ENCODE measurements around the gene TAF4. TPM values are rescaled to one million over a fixed set of nuclear protein-coding genes. Genes with fewer than 3 reads are reported as not detected.

TAF4 gene
- total RNA-seq, 2 donors from 2014 or later, result 25.5 to 39.9 TPM

DNA sequence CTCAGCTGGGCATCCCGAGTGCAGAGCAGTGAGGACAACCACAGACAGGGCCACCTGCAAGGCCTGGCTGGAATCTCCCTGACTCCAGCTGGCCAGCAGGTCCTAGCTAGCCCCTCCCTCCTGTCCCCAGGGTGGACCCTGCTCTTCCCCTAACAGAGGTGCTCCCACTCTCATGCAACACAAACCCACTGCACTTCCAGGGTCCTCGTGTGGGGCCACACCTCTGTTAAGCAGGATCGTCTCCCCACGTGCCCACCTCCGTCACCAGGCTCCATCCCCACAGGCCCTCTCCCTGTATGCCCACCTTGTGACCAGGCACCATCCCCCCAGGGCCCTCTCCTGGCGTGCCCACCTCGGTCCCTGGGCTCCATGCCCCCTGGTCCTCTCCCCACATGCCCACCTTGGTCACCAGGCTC, 17.3 kb downstream of the TAF4 start:
- Histone ChIP-seq H3K4me3 (ENCODE audit: low read length) (no peak overlapping the region), H3K36me3 (ENCODE audit: control insufficient read depth, insufficient read depth, low read length) (no peaks in the 10 kb centered on the region), H3K4me1 (ENCODE audit: control insufficient read depth, insufficient read depth, low read length) (no peaks in the 10 kb centered on the region), H3K27ac (ENCODE audit: low read depth, low read length) (no peak overlapping the region), H3K9ac (ENCODE audit: extremely low read depth, low read length, poor library complexity, severe bottlenecking) (no peak overlapping the region), H3K27me3 (ENCODE audit: control insufficient read depth, insufficient read depth, low read length, poor library complexity, severe bottlenecking) (no peaks in the 10 kb centered on the region), H3K9me3 (ENCODE audit: control insufficient read depth, low read length) (no peaks in the 10 kb centered on the region)
- no peak for DNase-seq
- H3K36me3 Mint-ChIP-seq (ENCODE audit: low read depth), result no peaks in the 10 kb centered on the region
- H3K9me3 Mint-ChIP-seq, result no peaks in the 10 kb centered on the region
- H3K4me1 Mint-ChIP-seq, result peaks cover 30% of the 10 kb centered on the region
- 60 to 87% methylated on average over 1 to 7 of the region's 7 CpGs for WGBS, 2 experiments (ENCODE audit: insufficient coverage in 1 of 2, insufficient read length in 1 of 2)
- H3K27ac Mint-ChIP-seq, result no peak overlapping the region
- H3K4me3 Mint-ChIP-seq, result no peak overlapping the region
- H3K27me3 Mint-ChIP-seq (ENCODE audit: insufficient read depth), result no peaks in the 10 kb centered on the region
- TF ChIP-seq, protein P1, sequence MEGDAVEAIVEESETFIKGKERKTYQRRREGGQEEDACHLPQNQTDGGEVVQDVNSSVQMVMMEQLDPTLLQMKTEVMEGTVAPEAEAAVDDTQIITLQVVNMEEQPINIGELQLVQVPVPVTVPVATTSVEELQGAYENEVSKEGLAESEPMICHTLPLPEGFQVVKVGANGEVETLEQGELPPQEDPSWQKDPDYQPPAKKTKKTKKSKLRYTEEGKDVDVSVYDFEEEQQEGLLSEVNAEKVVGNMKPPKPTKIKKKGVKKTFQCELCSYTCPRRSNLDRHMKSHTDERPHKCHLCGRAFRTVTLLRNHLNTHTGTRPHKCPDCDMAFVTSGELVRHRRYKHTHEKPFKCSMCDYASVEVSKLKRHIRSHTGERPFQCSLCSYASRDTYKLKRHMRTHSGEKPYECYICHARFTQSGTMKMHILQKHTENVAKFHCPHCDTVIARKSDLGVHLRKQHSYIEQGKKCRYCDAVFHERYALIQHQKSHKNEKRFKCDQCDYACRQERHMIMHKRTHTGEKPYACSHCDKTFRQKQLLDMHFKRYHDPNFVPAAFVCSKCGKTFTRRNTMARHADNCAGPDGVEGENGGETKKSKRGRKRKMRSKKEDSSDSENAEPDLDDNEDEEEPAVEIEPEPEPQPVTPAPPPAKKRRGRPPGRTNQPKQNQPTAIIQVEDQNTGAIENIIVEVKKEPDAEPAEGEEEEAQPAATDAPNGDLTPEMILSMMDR (conservative IDR thresholded peaks at IDR 0.05), result no peak

DNA sequence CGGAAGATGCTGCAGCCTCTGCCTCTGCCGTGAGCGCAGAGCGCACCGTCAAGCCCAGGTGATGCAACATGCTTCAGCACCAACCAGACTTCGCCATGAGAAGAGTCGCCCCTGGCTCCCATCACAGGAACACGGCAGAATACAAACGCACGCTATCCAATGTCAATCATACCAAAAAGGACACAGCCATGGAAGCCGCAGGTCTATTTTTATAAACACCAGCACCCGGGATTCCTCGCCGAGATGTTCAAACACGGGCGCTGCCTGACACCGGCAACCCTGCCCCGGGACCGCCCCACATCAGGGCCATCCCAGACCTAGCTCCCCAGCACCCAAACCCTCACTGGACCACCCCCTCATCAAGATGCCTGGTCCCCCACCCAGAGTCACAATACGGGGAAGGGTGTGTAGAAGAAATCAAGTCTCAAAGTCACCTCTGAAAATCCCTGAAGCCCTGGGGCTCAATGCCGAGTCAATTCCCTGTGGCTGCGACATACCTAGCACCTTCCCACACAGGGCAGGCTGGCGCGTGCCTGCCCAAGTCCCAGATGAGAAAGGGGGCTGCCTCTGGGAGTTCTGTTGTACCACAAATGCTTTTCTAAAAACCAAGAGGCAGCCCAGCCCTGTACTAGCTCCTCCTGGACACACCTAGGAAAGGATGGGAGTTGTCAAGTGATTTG, 17.9 kb downstream of the TAF4 start:
- Mint-ChIP-seq H3K9me3 (no peaks in the 10 kb centered on the region), H3K4me1 (peaks cover 30% of the 10 kb centered on the region), H3K4me3 (no peak overlapping the region), H3K27ac (no peak overlapping the region), H3K36me3 (ENCODE audit: low read depth) (no peaks in the 10 kb centered on the region), H3K27me3 (ENCODE audit: insufficient read depth) (no peaks in the 10 kb centered on the region)
- TF ChIP-seq, protein P1 (conservative IDR thresholded peaks at IDR 0.05), result no peak
- no peaks in the 10 kb centered on the region for H3K27me3 ChIP-seq (ENCODE audit: control insufficient read depth, insufficient read depth, low read length, poor library complexity, severe bottlenecking)
- H3K4me3 ChIP-seq (ENCODE audit: low read length), result no peak overlapping the region
- H3K9me3 ChIP-seq (ENCODE audit: control insufficient read depth, low read length), result no peaks in the 10 kb centered on the region
- no peak overlapping the region for H3K9ac ChIP-seq (ENCODE audit: extremely low read depth, low read length, poor library complexity, severe bottlenecking)
- no peaks in the 10 kb centered on the region for H3K4me1 ChIP-seq (ENCODE audit: control insufficient read depth, insufficient read depth, low read length)
- no peaks in the 10 kb centered on the region for H3K36me3 ChIP-seq (ENCODE audit: control insufficient read depth, insufficient read depth, low read length)
- no peak overlapping the region for H3K27ac ChIP-seq (ENCODE audit: low read depth, low read length)
- WGBS, 2 experiments (ENCODE audit: insufficient coverage in 1 of 2, insufficient read length in 1 of 2), result 91 to 92% methylated on average over 17 to 24 of the region's 24 CpGs
- no peak for DNase-seq

DNA sequence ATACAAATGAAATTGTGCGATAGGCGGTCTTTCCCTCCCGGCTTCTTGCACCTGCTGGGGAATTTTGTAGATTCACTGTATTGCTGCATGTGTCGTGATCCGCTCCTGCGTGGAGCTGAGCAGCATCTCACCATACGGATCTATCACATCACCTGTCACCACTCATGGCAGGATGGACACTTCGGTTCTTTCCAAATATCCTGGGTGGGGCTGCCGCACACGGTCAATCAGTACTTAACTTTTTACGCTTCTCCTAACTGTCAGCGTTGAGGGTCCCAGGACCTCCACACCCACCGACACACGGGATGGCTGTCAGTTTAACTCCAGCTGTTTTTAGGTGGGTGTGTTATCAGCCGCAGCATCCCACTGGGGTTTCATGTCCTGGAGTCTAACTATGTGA, 19.2 kb downstream of the TAF4 start:
- Mint-ChIP-seq H3K9me3 (no peaks in the 10 kb centered on the region), H3K4me1 (peaks cover 27% of the 10 kb centered on the region), H3K36me3 (ENCODE audit: low read depth) (no peaks in the 10 kb centered on the region), H3K27me3 (ENCODE audit: insufficient read depth) (no peaks in the 10 kb centered on the region), H3K27ac (no peak overlapping the region), H3K4me3 (no peak overlapping the region)
- Histone ChIP-seq H3K9ac (ENCODE audit: extremely low read depth, low read length, poor library complexity, severe bottlenecking) (no peak overlapping the region), H3K4me3 (ENCODE audit: low read length) (no peak overlapping the region), H3K9me3 (ENCODE audit: control insufficient read depth, low read length) (no peaks in the 10 kb centered on the region), H3K27ac (ENCODE audit: low read depth, low read length) (no peak overlapping the region), H3K4me1 (ENCODE audit: control insufficient read depth, insufficient read depth, low read length) (no peaks in the 10 kb centered on the region), H3K27me3 (ENCODE audit: control insufficient read depth, insufficient read depth, low read length, poor library complexity, severe bottlenecking) (no peaks in the 10 kb centered on the region), H3K36me3 (ENCODE audit: control insufficient read depth, insufficient read depth, low read length) (no peaks in the 10 kb centered on the region)
- DNase-seq, result no peak
- WGBS, 2 experiments (ENCODE audit: insufficient coverage in 1 of 2, insufficient read length in 1 of 2), result 94 to 99% methylated on average over 15 of the region's 15 CpGs
- TF ChIP-seq, protein P1 (conservative IDR thresholded peaks at IDR 0.05), result no peak

Measured in endodermal cell (in vitro differentiated cells).